GM19240 (cell line): ENCODE data around the gene FAM32A.

Experiments used
- DNase-seq: peaks from one replicate; pipeline ENCODE4 v3.0.0; 2011; ENCODE audit warnings: low spot score; ENCODE audit not compliant: insufficient read length

The FAM32A gene

DNA sequence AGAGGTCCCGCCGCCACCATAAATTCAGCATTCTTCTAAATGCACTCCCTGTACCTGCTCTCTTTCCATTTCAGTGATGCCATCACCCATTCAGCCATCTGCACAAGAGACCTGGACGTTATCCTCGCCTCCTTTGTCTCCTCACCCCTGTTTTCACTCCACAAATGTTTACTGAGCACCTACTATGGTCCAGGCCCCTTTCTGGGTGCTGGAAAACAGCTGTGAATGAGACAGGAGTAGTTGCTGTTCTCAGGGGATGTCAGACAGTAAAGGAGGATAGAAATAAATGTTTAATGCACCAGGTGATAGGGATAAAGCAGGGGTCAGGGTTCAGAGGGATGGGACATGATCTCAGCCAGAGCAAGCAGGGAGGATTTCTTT, 15.8 kb downstream of the FAM32A start:
- DNase-seq, result no peak

DNA sequence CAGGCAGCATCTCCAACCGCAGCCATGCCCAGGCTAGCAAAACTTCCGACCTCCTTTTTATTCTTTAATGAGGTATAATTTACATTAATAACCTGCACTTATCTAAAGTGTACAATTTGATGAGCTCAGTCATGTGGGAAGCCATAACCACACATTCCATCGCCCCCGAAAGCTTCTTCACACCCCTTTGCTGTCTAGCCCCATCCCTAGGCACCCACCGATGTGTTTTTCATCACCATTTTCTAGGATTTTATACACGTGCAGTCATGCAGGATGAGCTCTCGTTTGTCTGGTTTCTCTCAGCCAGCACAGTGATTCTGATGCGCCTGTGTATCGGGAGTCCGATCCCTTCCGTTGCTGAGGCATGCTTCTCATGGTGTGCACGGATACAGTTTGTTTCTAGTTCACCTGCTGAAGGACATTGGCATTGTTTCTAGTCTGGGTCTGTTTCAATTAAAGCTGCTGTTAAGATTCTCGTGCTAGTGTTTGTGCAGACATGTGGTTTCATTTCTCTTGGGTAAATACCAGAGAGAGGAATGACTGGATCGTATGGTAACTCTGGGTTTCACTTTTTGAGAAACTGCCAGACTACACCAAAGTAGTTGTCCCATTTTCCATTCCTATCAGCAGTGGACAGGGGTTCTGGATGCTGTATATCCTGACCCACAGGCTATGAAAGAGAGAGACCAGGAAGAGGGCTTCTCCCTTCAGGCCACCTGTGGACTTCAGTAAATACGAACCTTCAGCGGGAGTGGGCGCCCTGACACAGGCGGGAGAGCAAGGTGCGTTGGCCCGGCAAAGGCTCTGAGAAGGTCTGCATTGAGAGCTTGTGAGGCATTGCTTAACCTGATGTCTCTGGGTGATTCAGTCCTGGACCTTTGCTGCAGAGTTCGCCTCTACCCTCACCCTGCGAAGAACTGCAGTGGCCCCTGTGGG, 17.4 kb downstream of the FAM32A start:
- no peak for DNase-seq

- no peak for DNase-seq
Observed at GRCh38 chr19:16203256-16204004, 18.2 kb downstream of the FAM32A start.

GRCh38 chr19:16204005-16204294, 18.7 kb downstream of the FAM32A start:
- no peak for DNase-seq

- no peak for DNase-seq
Observed at GRCh38 chr19:16205205-16206045, 20.2 kb downstream of the FAM32A start.

- no peak for DNase-seq
Observed at GRCh38 chr19:16206046-16206605, 20.9 kb downstream of the FAM32A start.

- no peak for DNase-seq
Observed at GRCh38 chr19:16206637-16207036, 21.4 kb downstream of the FAM32A start.

DNA sequence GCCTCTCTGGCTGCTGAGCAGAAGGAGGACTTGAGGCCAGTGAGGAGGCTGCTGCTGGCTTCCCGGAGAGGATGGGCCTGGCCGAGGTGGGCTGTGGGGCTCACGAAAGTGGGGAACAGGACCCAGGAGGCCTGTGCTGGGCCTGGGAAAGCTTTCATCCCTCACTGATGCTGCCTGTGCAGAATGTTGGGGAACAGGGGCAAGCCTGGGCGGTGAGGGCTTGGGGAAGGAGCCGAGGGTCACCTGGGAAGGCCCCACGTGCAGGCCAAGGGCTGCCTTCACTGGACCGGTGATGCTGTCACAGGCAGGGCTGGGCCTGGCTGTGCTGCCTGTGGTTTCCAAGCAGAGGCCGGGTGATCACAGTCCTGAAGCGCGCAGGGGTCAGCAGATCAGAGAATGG, 21.9 kb downstream of the FAM32A start:
- DNase-seq, result no peak

DNA sequence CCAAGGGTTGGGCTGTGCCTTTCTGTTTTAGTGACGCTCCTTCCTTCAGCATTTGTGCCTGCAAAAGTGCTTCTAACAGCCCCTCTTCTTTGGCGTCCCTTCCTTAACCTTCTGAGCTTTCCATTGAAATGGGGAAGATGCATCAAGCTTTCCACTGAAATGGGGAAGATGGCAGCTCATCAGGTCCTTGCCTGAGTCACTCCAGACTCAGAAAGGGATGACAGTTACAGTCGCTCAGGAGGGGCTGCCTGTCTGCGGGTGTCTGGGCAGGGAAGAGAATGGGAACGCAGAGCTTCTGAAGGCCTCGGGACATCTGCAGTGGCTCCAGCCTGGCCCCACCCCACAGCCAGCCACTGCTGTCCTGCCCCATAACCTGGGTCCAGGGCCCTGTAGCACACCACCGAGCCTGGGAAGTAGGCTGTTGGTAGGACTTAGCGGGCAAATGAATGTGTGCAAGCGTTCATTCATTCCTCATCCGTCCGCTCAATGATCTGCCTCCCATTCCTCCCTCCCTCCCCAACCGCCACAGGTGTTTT, 22.3 kb downstream of the FAM32A start:
- no peak for DNase-seq

DNA sequence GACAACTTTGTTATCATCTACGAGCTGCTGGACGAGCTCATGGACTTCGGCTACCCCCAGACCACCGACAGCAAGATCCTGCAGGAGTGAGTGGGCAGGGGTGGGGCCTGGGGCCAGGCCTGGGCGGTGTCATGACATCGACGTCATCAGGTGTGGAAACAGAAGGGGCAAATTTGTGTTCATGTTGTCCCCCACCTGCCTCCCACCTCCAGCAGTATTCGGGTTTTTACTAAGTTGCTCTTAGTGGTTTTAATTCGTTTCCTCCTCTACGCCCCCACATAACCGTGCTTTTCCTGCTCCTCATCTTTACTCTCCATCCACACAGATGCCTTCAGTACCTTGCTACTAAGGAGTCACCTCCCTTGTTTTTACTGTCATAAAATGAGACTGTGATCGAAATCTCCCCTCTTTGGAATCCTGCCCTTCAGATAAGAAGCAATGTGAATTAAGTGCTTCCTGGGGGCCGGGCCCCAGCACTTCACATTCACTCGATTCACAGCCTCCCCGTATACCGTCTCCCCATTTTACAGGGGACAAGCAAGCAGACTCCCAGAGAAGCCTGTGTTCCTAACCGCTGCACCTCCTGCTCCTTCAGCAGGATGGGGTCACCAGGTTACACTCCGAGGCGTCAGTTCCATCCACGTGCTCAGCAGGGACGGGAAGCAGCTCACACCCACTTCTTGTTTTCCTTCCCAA, 23.0 kb downstream of the FAM32A start:
- no peak for DNase-seq

DNA sequence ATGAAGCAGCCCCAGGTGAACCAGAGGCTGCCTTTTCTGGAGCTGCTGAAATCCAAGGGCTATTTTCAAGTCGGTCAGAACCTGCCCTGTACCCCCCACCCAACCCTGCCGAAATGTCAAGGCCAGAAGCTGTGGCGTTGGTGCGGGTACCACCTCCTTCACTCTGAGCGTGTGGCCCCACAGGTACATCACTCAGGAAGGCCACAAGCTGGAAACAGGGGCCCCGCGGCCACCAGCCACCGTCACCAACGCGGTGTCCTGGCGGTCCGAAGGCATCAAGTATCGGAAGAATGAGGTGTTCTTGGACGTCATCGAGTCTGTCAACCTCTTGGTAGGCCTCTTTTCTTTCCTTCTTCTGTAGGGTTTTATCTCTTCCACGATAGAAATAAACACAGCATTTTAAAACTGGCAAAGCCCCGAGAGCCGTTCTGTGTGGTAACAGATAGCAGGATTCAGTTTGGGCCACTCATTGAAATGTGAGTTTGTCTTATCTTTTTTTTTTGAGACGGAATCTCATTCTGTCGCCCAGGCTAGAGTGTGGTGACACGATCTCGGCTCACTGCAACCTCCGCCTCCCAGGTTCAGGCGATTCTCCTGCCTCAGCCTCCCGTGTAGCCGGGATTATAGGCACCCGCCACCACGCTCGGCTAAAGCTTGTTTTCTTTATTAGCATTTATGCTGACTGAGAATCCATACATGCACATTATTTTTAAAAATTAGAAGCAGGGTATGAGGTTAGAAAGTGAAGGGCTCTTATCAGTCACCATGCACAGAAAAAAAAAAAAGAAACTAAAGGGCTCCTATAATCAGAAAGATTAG, 23.8 kb downstream of the FAM32A start:
- no peak for DNase-seq

DNA sequence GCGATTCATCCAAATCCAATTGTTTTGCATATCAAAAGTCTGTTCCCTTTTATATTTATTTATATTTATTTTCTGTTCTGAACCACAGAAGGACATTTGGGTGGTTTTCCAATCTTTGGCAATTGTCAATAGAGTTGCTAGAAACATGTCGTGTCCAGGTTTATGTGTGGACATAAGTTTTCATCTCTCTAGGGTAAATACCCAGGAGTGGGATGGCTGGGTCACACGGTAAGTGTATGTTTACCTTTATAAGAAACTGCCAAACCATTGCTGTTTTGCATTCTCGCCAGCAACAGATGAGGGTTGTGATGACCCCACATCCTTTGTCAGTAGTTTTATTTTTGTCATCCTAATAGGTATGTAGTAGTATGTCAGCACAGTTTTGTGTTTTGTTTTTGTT, 25.0 kb downstream of the FAM32A start:
- no peak for DNase-seq

GRCh38 chr19:16213076-16213475, 27.9 kb downstream of the FAM32A start:
- DNase-seq, result no peak

DNA sequence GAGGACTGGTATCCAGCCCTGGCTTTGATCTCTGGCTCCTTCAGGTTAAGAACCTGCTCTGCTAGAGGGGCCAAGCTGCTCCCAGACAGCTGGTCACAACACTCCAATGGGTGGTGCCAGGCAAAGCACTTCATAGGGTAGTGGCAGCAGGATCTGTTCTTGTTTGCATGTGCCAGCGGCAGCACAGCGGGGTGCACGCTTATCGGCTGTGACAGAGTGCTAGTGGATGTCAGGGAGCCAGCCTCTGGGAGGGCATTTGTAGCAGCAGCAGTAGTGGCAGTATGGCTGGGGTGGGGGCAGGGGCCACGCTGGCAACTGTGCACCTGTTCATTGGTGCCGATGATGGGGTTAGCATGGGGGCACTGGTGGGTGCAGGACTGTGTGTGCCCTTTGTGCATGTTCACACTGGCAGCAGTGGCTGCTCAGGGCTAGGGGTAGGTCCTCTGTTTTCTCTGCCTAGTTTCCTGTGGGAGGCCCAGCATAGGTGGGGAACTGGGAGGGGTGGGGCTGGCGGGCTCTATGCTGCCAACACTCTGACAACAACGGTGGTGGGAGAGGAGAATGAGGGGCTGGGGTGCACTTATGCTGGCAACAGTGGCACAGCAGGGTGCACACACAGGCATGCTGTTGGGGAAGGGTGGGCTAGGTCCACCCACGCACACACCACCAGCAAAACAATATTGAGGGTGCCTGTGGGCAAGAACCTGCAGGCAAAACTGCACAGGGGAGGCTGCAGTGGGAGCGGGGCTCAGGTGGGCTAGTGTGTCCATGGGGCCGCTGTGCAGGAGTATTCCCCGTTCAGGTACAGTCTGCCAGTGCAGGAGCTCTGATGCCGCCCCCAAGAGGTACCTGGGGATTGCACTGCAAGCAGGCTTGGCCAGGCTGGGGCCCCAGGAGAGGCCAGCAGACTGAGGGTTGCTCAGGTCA, 31.8 kb downstream of the FAM32A start:
- no peak for DNase-seq

- DNase-seq, result no peak
Observed at GRCh38 chr19:16217716-16218451, 32.7 kb downstream of the FAM32A start.

- no peak for DNase-seq
Observed at GRCh38 chr19:16218851-16219250, 33.6 kb downstream of the FAM32A start.

- no peak for DNase-seq
Observed at GRCh38 chr19:16222806-16223205, 37.6 kb downstream of the FAM32A start.

DNA sequence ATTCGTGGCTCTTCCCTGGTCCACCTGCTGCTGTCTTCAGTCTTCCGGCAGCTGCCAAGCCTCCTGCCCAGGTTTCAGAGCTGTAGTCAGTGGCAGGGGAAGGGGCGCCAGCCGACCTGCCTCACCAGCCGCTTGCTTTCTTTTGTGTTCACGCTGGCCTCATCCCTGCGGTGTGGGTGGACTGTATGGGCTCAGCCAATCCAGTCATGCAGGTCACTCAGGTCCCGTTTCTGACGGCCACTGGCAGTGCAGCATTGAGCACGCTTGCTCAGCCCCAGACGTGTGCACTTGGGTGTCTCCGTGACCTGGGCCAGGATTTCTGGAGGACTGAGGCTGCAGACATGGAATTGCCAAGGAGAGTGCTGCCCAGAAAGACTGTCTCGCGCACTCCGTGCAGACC, 38.5 kb downstream of the FAM32A start:
- no peak for DNase-seq
